Left lung (tissue), 14 donors: ENCODE data around the gene PABPC1L2A. TPM values are rescaled to one million over a fixed set of nuclear protein-coding genes. Genes with fewer than 3 reads are reported as not detected.
"Not testable (repeated sequence)": the region's sequence is repeated elsewhere in the genome, so short reads cannot be mapped to it uniquely, and the experiment has no call there.

Experiments used
- ATAC-seq: fragments of 200-7000 bp; cut with Tn5 transposase; one replicate; pipeline ENCODE4 v1.9.1; 2020; ENCODE audit warnings: moderate library complexity
- DNase-seq, 4 donors: peaks; one replicate each; pipeline ENCODE4 v3.0.0-alpha.2; 2013 to 2020
- H3K27ac ChIP-seq, 2 donors: fragments of 200-600 bp; sonication (generic) in 1 of 2; one replicate each; pipeline versions ENCODE4 v1.5.0 to v1.8.0; 2020 to 2021
- H3K27me3 ChIP-seq, 2 donors: fragments of 200-600 bp; sonication (generic) in 1 of 2; one replicate each; pipeline versions ENCODE4 v1.5.0 to v1.8.0; 2020 to 2021
- H3K36me3 ChIP-seq, 2 donors: fragments of 200-600 bp; sonication (generic) in 1 of 2; one replicate each; pipeline versions ENCODE4 v1.5.0 to v1.8.0; 2020 to 2021
- H3K4me1 ChIP-seq, 2 donors: fragments of 200-600 bp; one replicate each; pipeline ENCODE4 v1.8.0; 2021
- H3K4me3 ChIP-seq, 2 donors: fragments of 200-600 bp; sonication (generic) in 1 of 2; one replicate each; pipeline versions ENCODE4 v1.5.0 to v1.8.0; 2020 to 2021; ENCODE audit warnings: mild to moderate bottlenecking in 1 of 2
- H3K9me3 ChIP-seq, 2 donors: fragments of 200-600 bp; sonication (generic) in 1 of 2; one replicate each; pipeline versions ENCODE4 v1.5.0 to v1.8.0; 2020 to 2021
- CTCF ChIP-seq, 2 donors: fragments of 200-600 bp; sonication (generic) in 1 of 2; IDR thresholded peaks; one replicate each; pipeline versions ENCODE4 v1.5.0 to v1.8.0; 2021; ENCODE audit warnings: antibody characterized with exemption in 2 of 2
- intact Hi-C, 2 donors: fragments of 100-400 bp; cut with DNase I; formaldehyde crosslinking; loops; one replicate each; pipeline versions ENCODE4 v1.11.2 to v1.14.2; 2022
- long read RNA-seq, 12 donors: library from polyadenylated mRNA in 2 of 12; unstranded in 2 of 12; transcript quantifications; one replicate each; pipeline ENCODE4 v2.0.0 and lab custom pipeline, GENCODE V29; 2019 to 2026
- polyA plus RNA-seq, 6 donors: library from polyadenylated mRNA; unstranded; fragments of 120-200 nt; gene quantifications; one replicate each; pipeline ENCODE4 v1.2.1, GENCODE V29; 2013; ENCODE audit not compliant: insufficient read length in 6 of 6
- total RNA-seq, 2 donors: library from RNA; stranded (reverse); fragmentation: NEBNext Ultra II Directional; extraction: Animal tissue kit (Norgen Biotek cat#: 25700); gene quantifications; one replicate each; pipeline ENCODE4 v1.2.1, GENCODE V29; 2021
- donor health status: DM: no; HTN: yes; CAD: no.
- donor health status: DM: no; HTN: no; CAD: no.

Gene PABPC1L2A
- total RNA-seq (not detected), polyA plus RNA-seq (not detected)
- long read RNA-seq, donor 1, result 0 reads
- long read RNA-seq, donor 2, result 0 reads
- long read RNA-seq, donor 3, result 0 reads
- long read RNA-seq, donor 4, result 0 reads
- long read RNA-seq, donor 5, result 0 reads
- long read RNA-seq, donor 6, result 0 reads
- long read RNA-seq, donor 7, result 0 reads
- long read RNA-seq, donor 8, result 0 reads
- long read RNA-seq, donor 9, result 0 reads
- long read RNA-seq, donor 10, result 0 reads
- long read RNA-seq, donor 11, transcript PABPC1L2A-201 (1 exons, 2,237 nt), result major isoform, 9 of 9 reads
- long read RNA-seq, donor 11, partial matches to known transcripts, result 0 of 9 reads
- long read RNA-seq, donor 11, other reads (novel, unspliced or antisense), result 0 of 9 reads
- long read RNA-seq, donor 12, result 0 reads

- H3K4me1 ChIP-seq, H3K4me3 ChIP-seq, H3K9me3 ChIP-seq, intact Hi-C loops, DNase-seq, ATAC-seq, H3K36me3 ChIP-seq, H3K27ac ChIP-seq: not testable (repeated sequence)
- H3K27me3 ChIP-seq, result peaks cover 2 to 15% of the 10 kb centered on the region in 2 donors
Measured at GRCh38 chrX:73079024-73079562, at the start of gene PABPC1L2A. Gene PABPC1L2A, minus strand, starts transcription at chrX:73079512. Its CDS starts 126 bp downstream, at chrX:73079386.

- no peak for TF ChIP-seq CTCF (IDR thresholded peaks at IDR 0.05)
- H3K4me3 ChIP-seq, result no peak overlapping the region
- ATAC-seq, result peak; percentile 83
Measured at GRCh38 chrX:73127700-73128241, 48.5 kb upstream of the PABPC1L2A start.

GRCh38 chrX:73126240-73126639, 46.9 kb upstream of the PABPC1L2A start:
- no peak overlapping the region for H3K4me3 ChIP-seq
- TF ChIP-seq CTCF (IDR thresholded peaks at IDR 0.05), result no peak
- H3K27me3 ChIP-seq, result no peaks in the 10 kb centered on the region
- H3K27ac ChIP-seq, result no peak overlapping the region
- H3K4me1 ChIP-seq, result no peaks in the 10 kb centered on the region
- H3K36me3 ChIP-seq, result no peaks in the 10 kb centered on the region
- ATAC-seq, result no peak
- no peak for DNase-seq
- H3K9me3 ChIP-seq, result no peaks in the 10 kb centered on the region
- intact Hi-C loops, result no loop called here

More at GRCh38 chrX:73127700-73128241, 48.5 kb upstream of the PABPC1L2A start:
- Histone ChIP-seq H3K4me1 (no peaks in the 10 kb centered on the region), H3K9me3 (no peaks in the 10 kb centered on the region), H3K27ac (no peak overlapping the region), H3K36me3 (no peaks in the 10 kb centered on the region), H3K27me3 (no peaks in the 10 kb centered on the region)
- intact Hi-C loops, result no loop called here
- DNase-seq, result peak in 1 of 4 donors; percentile 36

GRCh38 chrX:73099505-73099904, 20.2 kb upstream of the PABPC1L2A start:
- H3K4me3 ChIP-seq, H3K27ac ChIP-seq, H3K27me3 ChIP-seq, H3K36me3 ChIP-seq, H3K9me3 ChIP-seq, ATAC-seq, intact Hi-C loops, H3K4me1 ChIP-seq, DNase-seq: not testable (repeated sequence)

GRCh38 chrX:73086766-73087165, 7.5 kb upstream of the PABPC1L2A start:
- intact Hi-C loops, H3K4me3 ChIP-seq, DNase-seq, H3K27ac ChIP-seq, H3K9me3 ChIP-seq, H3K27me3 ChIP-seq, H3K4me1 ChIP-seq, H3K36me3 ChIP-seq, ATAC-seq: not testable (repeated sequence)

GRCh38 chrX:73079884-73080283, 572 bp upstream of the PABPC1L2A start:
- intact Hi-C loops, H3K9me3 ChIP-seq, ATAC-seq, H3K4me3 ChIP-seq, H3K27ac ChIP-seq, DNase-seq, H3K4me1 ChIP-seq, H3K36me3 ChIP-seq: not testable (repeated sequence)
- H3K27me3 ChIP-seq, result peaks cover 2 to 15% of the 10 kb centered on the region in 2 donors

GRCh38 chrX:73078597-73078996, 715 bp downstream of the PABPC1L2A start:
- H3K4me1 ChIP-seq, DNase-seq, H3K4me3 ChIP-seq, ATAC-seq, H3K36me3 ChIP-seq, intact Hi-C loops, H3K9me3 ChIP-seq, H3K27ac ChIP-seq: not testable (repeated sequence)
- H3K27me3 ChIP-seq, result peaks cover 2 to 15% of the 10 kb centered on the region in 2 donors
